ENCODE results near the gene ZFHX3. TPM values are rescaled to one million over a fixed set of nuclear protein-coding genes. Genes with fewer than 3 reads are reported as not detected.

The ZFHX3 gene
- total and polyA plus RNA-seq, 4 donors: 2.6 to 32.7 (median 14.7) TPM

GRCh38 chr16:72876221-72876620 lies 171.7 kb downstream of the ZFHX3 start:
- no peaks in the 10 kb centered on the region for H3K27me3 ChIP-seq (ENCODE audit: control insufficient read depth in 3 of 3, insufficient read depth in 3 of 3, low read length in 2 of 3)
- peaks cover 0 to 19% (median 7%) of the 10 kb centered on the region in 5 donors for H3K4me1 ChIP-seq (ENCODE audit: control insufficient read depth in 5 of 5, insufficient read depth in 5 of 5, low read length in 5 of 5)
- no peak for TF ChIP-seq CTCF (IDR thresholded peaks at IDR 0.05; ENCODE audit: control extremely low read depth, extremely low read depth)
- no peak overlapping the region for H3K27ac ChIP-seq (ENCODE audit: low read depth in 1 of 2, low read length in 1 of 2)
- no peaks in the 10 kb centered on the region for H3K9me3 ChIP-seq (ENCODE audit: control insufficient read depth in 4 of 4, insufficient read depth in 3 of 4, low read length in 3 of 4)
- 14 to 34% methylated on average over 8 of the region's 8 CpGs for WGBS, 2 donors
- no peak overlapping the region for H3K9ac ChIP-seq (ENCODE audit: insufficient read depth in 1 of 2, low read length in 2 of 2)
- no peak overlapping the region for H3K4me3 ChIP-seq
- ATAC-seq (ENCODE audit: insufficient read depth, low FRiP score) (peak; percentile 32), DNase-seq (peak in 1 of 3 donors; percentile 31)
- H3K36me3 ChIP-seq (ENCODE audit: control insufficient read depth in 4 of 4, insufficient read depth in 4 of 4, low read length in 4 of 4): peaks cover 0 to 3% (median 2%) of the 10 kb centered on the region in 4 donors

- ATAC-seq (ENCODE audit: insufficient read depth, low FRiP score) (no peak), DNase-seq (peak in 1 of 3 donors; percentile 22)
- no peak overlapping the region for H3K4me3 ChIP-seq
- H3K4me1 ChIP-seq (ENCODE audit: control insufficient read depth in 5 of 5, insufficient read depth in 5 of 5, low read length in 5 of 5): peaks cover 0 to 19% (median 7%) of the 10 kb centered on the region in 5 donors
- no peak overlapping the region for H3K9ac ChIP-seq (ENCODE audit: insufficient read depth in 1 of 2, low read length in 2 of 2)
- 44 to 62% methylated on average over 12 of the region's 12 CpGs for WGBS, 2 donors
- H3K36me3 ChIP-seq (ENCODE audit: control insufficient read depth in 4 of 4, insufficient read depth in 4 of 4, low read length in 4 of 4): peaks cover 0 to 3% (median 2%) of the 10 kb centered on the region in 4 donors
- TF ChIP-seq CTCF (IDR thresholded peaks at IDR 0.05; ENCODE audit: control extremely low read depth, extremely low read depth): no peak
- H3K9me3 ChIP-seq (ENCODE audit: control insufficient read depth in 4 of 4, insufficient read depth in 3 of 4, low read length in 3 of 4): no peaks in the 10 kb centered on the region
- peak overlapping the region in 1 of 2 donors; percentile 9 for H3K27ac ChIP-seq (ENCODE audit: low read depth in 1 of 2, low read length in 1 of 2)
- H3K27me3 ChIP-seq (ENCODE audit: control insufficient read depth in 3 of 3, insufficient read depth in 3 of 3, low read length in 2 of 3): no peaks in the 10 kb centered on the region
Measured at GRCh38 chr16:72875291-72876031, 172.5 kb downstream of the ZFHX3 start.

- Histone ChIP-seq H3K4me3 (no peak overlapping the region), H3K36me3 (ENCODE audit: control insufficient read depth in 4 of 4, insufficient read depth in 4 of 4, low read length in 4 of 4) (peaks cover 0 to 3% (median under 1%) of the 10 kb centered on the region in 4 donors), H3K9me3 (ENCODE audit: control insufficient read depth in 4 of 4, insufficient read depth in 3 of 4, low read length in 3 of 4) (no peaks in the 10 kb centered on the region), H3K27ac (ENCODE audit: low read depth in 1 of 2, low read length in 1 of 2) (no peak overlapping the region), H3K9ac (ENCODE audit: insufficient read depth in 1 of 2, low read length in 2 of 2) (no peak overlapping the region), H3K4me1 (ENCODE audit: control insufficient read depth in 5 of 5, insufficient read depth in 5 of 5, low read length in 5 of 5) (peaks cover 0 to 17% (median 7%) of the 10 kb centered on the region in 5 donors), H3K27me3 (ENCODE audit: control insufficient read depth in 3 of 3, insufficient read depth in 3 of 3, low read length in 2 of 3) (no peaks in the 10 kb centered on the region)
- ATAC-seq (ENCODE audit: insufficient read depth, low FRiP score): no peak
- WGBS, 2 donors: 93 to 96% methylated on average over 8 of the region's 8 CpGs
- TF ChIP-seq CTCF (IDR thresholded peaks at IDR 0.05; ENCODE audit: control extremely low read depth, extremely low read depth): no peak
- DNase-seq: no peak
Measured at GRCh38 chr16:72873853-72874252, 174.1 kb downstream of the ZFHX3 start.
